Measurements from ENCODE around the gene ANKRD63.

DNA sequence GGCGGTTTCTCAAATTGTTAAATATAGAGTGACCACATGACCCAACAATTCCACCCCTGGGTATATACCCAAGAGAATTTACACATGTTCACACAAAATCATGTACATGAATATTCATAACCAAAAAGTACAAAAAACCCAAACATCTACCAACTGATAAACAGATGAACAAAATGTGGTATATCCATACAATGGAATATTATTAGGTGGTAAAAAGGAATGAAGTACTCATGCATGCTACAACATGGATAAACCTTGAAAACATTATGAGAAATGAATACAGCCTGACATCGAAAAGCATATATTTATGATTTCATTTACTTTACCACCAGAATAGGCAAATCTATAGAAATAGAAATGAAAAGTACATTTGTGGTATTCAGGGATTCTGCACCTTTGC is 17.5 kb upstream of the ANKRD63 start:
- TF ChIP-seq POLR2A (IDR thresholded peaks at IDR 0.05; ENCODE audit: low read depth), result no peak
- TF ChIP-seq, protein P1, sequence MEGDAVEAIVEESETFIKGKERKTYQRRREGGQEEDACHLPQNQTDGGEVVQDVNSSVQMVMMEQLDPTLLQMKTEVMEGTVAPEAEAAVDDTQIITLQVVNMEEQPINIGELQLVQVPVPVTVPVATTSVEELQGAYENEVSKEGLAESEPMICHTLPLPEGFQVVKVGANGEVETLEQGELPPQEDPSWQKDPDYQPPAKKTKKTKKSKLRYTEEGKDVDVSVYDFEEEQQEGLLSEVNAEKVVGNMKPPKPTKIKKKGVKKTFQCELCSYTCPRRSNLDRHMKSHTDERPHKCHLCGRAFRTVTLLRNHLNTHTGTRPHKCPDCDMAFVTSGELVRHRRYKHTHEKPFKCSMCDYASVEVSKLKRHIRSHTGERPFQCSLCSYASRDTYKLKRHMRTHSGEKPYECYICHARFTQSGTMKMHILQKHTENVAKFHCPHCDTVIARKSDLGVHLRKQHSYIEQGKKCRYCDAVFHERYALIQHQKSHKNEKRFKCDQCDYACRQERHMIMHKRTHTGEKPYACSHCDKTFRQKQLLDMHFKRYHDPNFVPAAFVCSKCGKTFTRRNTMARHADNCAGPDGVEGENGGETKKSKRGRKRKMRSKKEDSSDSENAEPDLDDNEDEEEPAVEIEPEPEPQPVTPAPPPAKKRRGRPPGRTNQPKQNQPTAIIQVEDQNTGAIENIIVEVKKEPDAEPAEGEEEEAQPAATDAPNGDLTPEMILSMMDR (IDR thresholded peaks at IDR 0.05), result no peak
- TF ChIP-seq EP300 (IDR thresholded peaks at IDR 0.05), result no peak
- TF ChIP-seq POLR2AphosphoS5 (IDR thresholded peaks at IDR 0.05), result no peak

All from esophagus muscularis mucosa (tissue), 4 donors.